Muscle of leg (tissue), 11 donors: ENCODE results near the gene ALG12. TPM values are rescaled to one million over a fixed set of nuclear protein-coding genes. Genes with fewer than 3 reads are reported as not detected.

Experiments
- DNase-seq: peaks from one replicate; pipeline ENCODE4 v3.0.0; 2013
- H3K27ac ChIP-seq: one replicate; pipeline ENCODE4 v1.5.1; 2013; ENCODE audit warnings: mild to moderate bottlenecking, low read length, control low read depth
- H3K27me3 ChIP-seq: one replicate; pipeline ENCODE4 v1.6.1; 2013; ENCODE audit warnings: low read length; ENCODE audit not compliant: control insufficient read depth, insufficient read depth
- H3K36me3 ChIP-seq: one replicate; pipeline ENCODE4 v1.6.1; 2013; ENCODE audit warnings: low read length; ENCODE audit not compliant: control insufficient read depth, insufficient read depth
- H3K4me1 ChIP-seq: one replicate; pipeline ENCODE4 v1.6.1; 2013; ENCODE audit warnings: low read length; ENCODE audit not compliant: control insufficient read depth, insufficient read depth
- H3K4me3 ChIP-seq: one replicate; pipeline ENCODE4 v1.5.1; 2013; ENCODE audit warnings: low read length, control low read depth
- H3K9me3 ChIP-seq: replicated peaks from 2 replicates; pipeline ENCODE4 v1.6.1; 2013; ENCODE audit warnings: low read depth, low read length; ENCODE audit not compliant: control insufficient read depth
- WGBS: methylation state at CpG from one replicate; pipeline ENCODE4 v1.1.5; 2013; ENCODE audit warnings: missing lambda C conversion rate; ENCODE audit not compliant: insufficient coverage; 5-methylcytosine and 5-hydroxymethylcytosine counted together
- polyA plus RNA-seq, 8 donors: library from polyadenylated mRNA; unstranded; fragments of 120-200 nt; gene quantifications; one replicate each; pipeline versions ENCODE4 v1.2.1 to v1.2.3, GENCODE V29; 2013; ENCODE audit warnings: inconsistent platforms in 1 of 8, low replicate concordance in 1 of 8; ENCODE audit not compliant: insufficient read length in 8 of 8, insufficient read depth in 1 of 8
- total RNA-seq: library from RNA; stranded (reverse); fragments of 120-200 nt; gene quantifications from one replicate; pipeline ENCODE4 v1.2.4, GENCODE V29; 2013

The ALG12 gene
- total and polyA plus RNA-seq, 9 donors, result 6.6 to 19.1 (median 15.8) TPM

DNA sequence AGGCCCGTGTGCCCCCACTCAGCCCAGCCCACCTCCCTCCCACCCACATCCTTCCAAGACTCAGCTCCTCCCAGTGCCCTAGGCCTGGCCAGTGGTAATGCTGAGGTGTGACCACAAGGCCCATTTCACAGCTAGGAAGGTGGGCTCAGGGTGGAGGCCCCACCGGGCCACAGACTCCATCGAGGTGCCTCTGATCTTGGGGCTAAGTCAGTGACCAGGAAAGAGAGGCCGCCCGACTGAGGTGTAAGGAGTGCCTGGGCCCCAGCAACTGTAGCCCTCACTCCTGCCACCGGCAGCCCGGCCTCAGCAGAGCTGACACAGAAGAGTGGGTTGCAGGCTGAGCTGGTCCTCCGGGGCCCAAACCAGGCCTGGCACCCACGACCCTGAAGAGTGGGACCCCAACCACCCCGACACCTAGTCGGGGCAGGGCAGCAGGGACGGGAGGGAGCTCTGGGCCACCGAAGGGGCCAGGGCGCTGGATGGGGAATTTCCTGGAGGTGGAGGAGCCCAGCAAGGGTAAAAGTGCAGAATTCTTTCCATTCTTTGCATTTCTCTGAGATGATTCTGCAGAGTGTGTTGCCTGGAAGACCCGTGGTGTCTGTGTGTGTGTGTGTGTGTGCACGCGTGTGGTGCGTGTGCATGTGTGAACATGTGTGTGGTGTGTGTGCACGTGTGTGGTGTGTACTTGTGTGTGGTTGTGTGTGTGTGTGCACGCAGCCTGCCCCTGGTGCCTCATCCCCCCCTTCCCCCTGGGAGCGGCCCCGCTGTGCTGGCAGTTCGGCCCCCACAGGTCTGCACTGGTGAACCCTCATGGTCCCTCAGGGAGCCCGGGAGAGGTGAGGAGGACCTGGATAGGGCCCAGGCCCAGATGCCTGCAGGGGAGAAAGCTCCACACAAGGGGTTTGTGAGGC is 34.0 kb upstream of the ALG12 start:
- peak overlapping the region; percentile 20 for H3K27ac ChIP-seq

DNA sequence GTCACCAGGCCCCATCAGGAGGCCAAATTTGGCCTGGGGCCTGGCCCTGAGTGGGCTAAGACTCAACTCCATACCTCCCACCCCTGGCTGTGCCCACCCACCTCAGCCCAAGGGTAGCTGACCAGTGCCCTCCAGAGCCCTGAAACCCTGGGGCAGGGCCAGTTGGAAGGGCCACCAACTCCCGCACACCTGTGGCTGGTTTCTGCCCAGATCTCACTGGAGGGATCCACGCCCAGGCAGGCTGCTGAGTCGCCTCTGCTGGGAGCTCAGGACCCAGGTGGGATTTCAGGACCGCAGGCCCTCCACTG is 33.4 kb upstream of the ALG12 start:
- DNase-seq, result no peak
- H3K36me3 ChIP-seq, result no peaks in the 10 kb centered on the region
- no peak overlapping the region for H3K4me3 ChIP-seq
- no peaks in the 10 kb centered on the region for H3K9me3 ChIP-seq
- WGBS, result 64% methylated on average over 4 of the region's 4 CpGs
- no peak overlapping the region for H3K27ac ChIP-seq
- H3K4me1 ChIP-seq, result peaks cover 69% of the 10 kb centered on the region
- no peaks in the 10 kb centered on the region for H3K27me3 ChIP-seq

More for the DNA sequence above, 34.0 kb upstream of the ALG12 start:
- Histone ChIP-seq H3K27me3 (no peaks in the 10 kb centered on the region), H3K36me3 (no peaks in the 10 kb centered on the region), H3K4me1 (peaks cover 70% of the 10 kb centered on the region), H3K4me3 (no peak overlapping the region), H3K9me3 (no peaks in the 10 kb centered on the region)
- peak; percentile 55 for DNase-seq
- 36% methylated on average over 10 of the region's 24 CpGs for WGBS

DNA sequence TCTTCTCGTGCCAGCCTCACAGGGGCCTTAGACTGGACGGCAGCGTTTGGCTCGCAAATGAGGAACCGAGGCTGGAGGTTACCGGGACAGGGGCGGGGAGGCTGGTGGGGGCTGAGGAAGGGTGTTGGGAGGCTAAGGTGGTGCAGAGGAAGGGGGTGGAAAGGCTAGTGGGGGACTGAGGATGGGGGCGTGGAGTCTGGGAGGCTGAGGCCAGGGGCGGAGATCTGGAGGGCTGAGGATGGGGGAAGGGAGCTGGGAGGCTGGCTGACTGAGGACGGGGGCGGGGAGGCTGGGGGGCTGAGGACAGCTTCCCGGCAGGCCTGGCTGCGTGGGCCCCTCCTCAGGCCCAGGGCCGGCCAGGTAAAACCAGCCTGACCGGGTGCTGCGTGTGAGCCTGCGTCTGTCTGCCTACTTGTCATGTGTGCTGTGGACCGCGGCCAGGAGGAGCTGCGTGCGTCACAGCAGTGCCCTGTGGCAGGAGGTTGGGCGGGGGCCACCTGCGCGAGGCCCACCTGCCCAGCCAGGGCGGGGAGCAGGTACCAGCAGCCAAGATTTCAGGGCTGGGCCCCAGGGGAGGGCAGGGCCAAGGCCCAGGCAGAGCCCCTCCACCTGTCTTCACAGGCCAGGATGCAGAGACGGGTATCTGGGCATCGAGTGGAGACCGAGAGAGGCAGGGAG is 32.9 kb upstream of the ALG12 start:
- DNase-seq, result no peak
- Histone ChIP-seq H3K36me3 (no peaks in the 10 kb centered on the region), H3K27ac (no peak overlapping the region), H3K9me3 (no peaks in the 10 kb centered on the region), H3K4me3 (no peak overlapping the region), H3K27me3 (no peaks in the 10 kb centered on the region), H3K4me1 (peaks cover 66% of the 10 kb centered on the region)
- 73% methylated on average over 25 of the region's 28 CpGs for WGBS

DNA sequence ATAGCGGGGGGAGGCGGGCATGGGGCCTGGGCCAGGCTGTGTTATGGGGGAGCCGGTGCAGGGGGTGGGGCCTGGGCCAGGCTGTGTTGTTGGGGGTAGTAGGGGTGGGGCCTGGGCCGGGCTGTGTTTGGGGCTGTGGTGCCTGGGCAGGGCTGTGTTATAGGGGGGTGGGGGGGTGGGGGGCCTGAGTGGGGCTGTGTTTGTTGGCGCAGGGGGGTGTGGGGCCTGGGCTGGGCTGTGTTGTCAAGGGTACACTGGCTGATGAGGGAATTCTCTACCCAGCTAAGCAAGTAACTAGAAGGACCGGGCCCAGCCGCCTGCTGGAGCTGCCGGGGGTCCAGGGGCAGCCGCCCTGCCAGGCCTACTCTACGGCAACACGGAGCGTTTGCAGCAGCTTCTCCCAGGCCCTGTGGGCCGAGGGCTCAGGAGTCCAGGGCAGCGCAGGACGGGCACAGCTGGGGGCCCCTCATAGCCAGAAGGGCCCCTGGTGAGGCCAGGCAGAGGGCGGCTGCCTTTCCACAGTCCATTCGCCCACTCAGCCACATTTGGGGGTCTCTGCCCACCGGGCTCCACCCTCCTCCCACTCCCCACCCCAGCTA is 32.3 kb upstream of the ALG12 start:
- peaks cover 59% of the 10 kb centered on the region for H3K4me1 ChIP-seq
- no peaks in the 10 kb centered on the region for H3K27me3 ChIP-seq
- WGBS, result 77% methylated on average over 13 of the region's 18 CpGs
- DNase-seq, result no peak
- no peak overlapping the region for H3K27ac ChIP-seq
- no peaks in the 10 kb centered on the region for H3K36me3 ChIP-seq
- no peak overlapping the region for H3K4me3 ChIP-seq
- H3K9me3 ChIP-seq, result no peaks in the 10 kb centered on the region

- Histone ChIP-seq H3K4me1 (peaks cover 53% of the 10 kb centered on the region), H3K27me3 (no peaks in the 10 kb centered on the region), H3K36me3 (no peaks in the 10 kb centered on the region), H3K4me3 (no peak overlapping the region), H3K27ac (no peak overlapping the region), H3K9me3 (no peaks in the 10 kb centered on the region)
- no peak for DNase-seq
- WGBS, result 76% methylated on average over 9 of the region's 11 CpGs
Observed at GRCh38 chr22:49949914-49950292, 31.7 kb upstream of the ALG12 start.

DNA sequence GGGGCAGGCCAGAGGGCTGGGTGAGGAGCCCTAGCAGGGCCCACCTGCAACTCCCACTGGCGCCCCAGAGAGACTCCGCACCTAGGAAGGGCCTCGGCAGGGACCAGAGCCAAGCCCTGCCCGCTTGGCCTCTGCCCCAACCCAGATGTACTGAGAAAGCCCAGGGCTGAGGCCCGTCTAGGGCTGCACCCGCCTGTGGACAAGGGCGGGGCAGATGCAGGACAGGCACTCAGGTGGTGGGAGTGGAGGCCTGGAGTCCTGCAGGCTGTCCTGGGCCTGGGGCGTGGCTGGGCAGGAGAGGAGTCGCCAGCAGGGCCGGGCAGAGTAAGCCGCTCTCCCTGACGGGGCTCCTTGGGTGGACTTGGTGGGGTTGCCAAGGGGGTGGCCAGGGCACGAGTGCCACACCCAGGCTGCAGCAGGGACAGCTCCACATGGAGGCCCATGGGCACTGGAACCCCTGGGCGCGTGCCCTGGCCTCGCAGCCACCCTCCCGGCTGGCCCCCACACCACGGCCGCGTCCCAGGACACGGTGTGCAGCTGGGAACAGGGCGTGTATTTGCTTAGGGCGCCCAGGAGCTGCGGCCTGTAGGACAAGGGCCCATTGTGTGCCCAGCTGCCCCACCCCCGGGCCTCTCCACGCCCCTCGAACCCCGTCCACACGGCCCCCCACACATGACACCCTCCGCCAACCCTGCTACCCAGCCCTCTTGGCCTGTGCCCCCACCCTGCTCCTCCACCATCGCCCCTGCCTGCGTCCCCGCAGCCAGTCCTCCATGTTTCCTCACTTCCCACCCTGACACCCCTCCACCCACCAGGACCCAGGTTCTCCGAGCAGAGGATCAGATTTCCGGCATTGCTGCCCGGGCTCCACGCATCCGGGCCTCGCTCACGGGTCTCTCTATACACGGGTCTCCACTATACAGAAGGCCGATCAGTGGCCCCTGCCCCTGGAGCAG is 31.0 kb upstream of the ALG12 start:
- no peak overlapping the region for H3K4me3 ChIP-seq
- no peaks in the 10 kb centered on the region for H3K9me3 ChIP-seq
- H3K27ac ChIP-seq, result no peak overlapping the region
- WGBS, result 73% methylated on average over 39 of the region's 42 CpGs
- peaks cover 47% of the 10 kb centered on the region for H3K4me1 ChIP-seq
- no peaks in the 10 kb centered on the region for H3K36me3 ChIP-seq
- DNase-seq, result no peak
- H3K27me3 ChIP-seq, result no peaks in the 10 kb centered on the region

DNA sequence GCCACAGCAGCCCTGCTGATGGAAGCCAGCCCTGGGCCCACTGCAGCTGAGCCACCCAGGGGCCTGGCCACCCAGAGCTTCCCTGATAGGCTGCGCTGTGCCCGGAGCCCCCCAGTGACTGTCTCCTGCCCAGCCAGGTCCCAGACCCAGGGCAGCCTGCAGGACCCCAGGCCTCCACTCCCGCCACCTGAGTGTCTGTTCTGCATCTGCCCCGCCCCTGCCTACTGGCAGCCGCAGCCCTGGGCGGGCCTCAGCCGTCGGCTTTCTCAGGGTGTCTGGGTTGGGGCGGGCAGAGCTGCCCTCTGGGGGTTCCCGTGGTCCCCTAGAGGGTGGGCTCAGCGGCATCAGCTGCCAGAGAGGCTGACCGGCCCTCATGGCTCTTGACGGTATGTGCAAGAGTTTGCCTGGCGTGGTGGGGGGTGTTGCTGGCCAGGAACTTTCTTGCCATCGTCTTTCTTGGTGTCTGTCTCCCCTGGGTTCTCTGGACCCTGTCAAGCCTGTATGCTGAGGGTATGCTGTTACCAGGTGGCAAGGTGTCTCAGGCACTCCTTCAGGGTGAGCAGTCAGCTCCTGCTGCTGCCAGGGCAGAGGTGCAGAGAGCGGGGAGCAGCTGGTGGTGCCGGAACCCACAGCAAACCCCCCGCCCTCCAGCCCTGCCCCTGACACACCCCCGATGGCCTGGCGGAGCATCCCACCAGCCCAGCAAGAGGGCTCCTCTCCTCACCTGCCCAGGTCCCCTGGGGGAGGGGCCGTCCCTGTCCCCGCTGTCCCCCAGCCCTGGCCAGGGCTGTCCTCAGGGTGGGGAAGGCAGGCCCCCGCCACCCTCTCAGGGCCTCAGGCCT is 30.1 kb upstream of the ALG12 start:
- no peak for DNase-seq
- H3K4me3 ChIP-seq, result no peak overlapping the region
- no peaks in the 10 kb centered on the region for H3K9me3 ChIP-seq
- H3K27me3 ChIP-seq, result no peaks in the 10 kb centered on the region
- no peak overlapping the region for H3K27ac ChIP-seq
- no peaks in the 10 kb centered on the region for H3K36me3 ChIP-seq
- peaks cover 38% of the 10 kb centered on the region for H3K4me1 ChIP-seq
- 75% methylated on average over 18 of the region's 23 CpGs for WGBS

GRCh38 chr22:49947296-49947622 is 29.0 kb upstream of the ALG12 start:
- H3K4me1 ChIP-seq, result peaks cover 27% of the 10 kb centered on the region
- no peak for DNase-seq
- 53% methylated on average over 5 of the region's 6 CpGs for WGBS
- H3K9me3 ChIP-seq, result no peaks in the 10 kb centered on the region
- H3K27me3 ChIP-seq, result no peaks in the 10 kb centered on the region
- no peaks in the 10 kb centered on the region for H3K36me3 ChIP-seq
- H3K4me3 ChIP-seq, result no peak overlapping the region
- no peak overlapping the region for H3K27ac ChIP-seq

GRCh38 chr22:49946612-49947295 is 28.5 kb upstream of the ALG12 start:
- no peak overlapping the region for H3K4me3 ChIP-seq
- WGBS, result 73% methylated on average over 17 of the region's 17 CpGs

More at GRCh38 chr22:49946612-49947295, 28.5 kb upstream of the ALG12 start:
- Histone ChIP-seq H3K36me3 (no peaks in the 10 kb centered on the region), H3K27ac (no peak overlapping the region), H3K27me3 (no peaks in the 10 kb centered on the region), H3K4me1 (peaks cover 22% of the 10 kb centered on the region), H3K9me3 (no peaks in the 10 kb centered on the region)
- DNase-seq, result no peak
